ENCODE data around the gene SYP.

DNA sequence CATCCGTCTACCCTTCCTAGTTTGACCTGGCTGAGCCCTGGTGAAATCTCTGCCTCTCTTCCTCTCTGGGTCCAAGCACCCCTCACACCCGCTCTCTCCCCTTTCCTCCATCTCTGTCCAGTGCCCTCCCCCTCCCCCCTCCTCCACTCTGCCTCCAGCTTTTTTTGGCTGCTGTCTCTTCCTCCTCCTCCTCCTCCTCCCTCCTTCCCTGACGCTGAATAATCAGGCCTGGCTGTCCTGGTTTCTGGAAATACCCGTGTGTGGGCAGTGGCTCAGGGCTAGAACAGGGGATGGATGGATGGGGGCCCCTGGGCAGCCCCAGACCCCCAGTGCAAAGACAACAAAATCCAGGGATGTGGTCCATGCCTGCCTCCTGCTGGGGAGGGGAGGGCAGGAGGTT is 4.7 kb upstream of the SYP start:
- TF ChIP-seq CTCF (IDR thresholded peaks at IDR 0.05; ENCODE audit: insufficient read depth, low read length, poor library complexity, severe bottlenecking) = no peak
- no peak for TF ChIP-seq EZH2phosphoT487 (conservative IDR thresholded peaks at IDR 0.05; ENCODE audit: low read length)

All from SU-DHL-6 (cell line).